Measurements from ENCODE around the gene CHMP2B.

Gene CHMP2B

DNA sequence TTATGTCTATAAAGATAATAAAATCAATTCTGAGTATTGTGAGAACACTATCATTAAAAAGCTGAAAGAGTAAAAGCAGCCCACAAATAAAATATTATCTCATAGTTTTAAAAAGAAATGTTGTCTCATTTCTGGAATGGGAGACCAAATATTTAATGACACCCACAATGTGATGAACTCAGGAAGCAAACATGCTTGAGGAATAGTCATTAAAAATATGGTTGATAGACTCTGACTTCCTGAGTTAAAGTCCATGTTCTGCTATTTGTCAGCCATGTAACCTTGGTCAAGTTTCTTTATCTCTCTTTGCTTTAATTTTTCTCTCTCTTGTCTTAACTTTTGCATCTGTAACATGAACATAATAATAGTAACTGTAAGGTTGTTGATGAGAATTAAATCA, 35.5 kb upstream of the CHMP2B start:
- ChIA-PET POLR2A (no interaction called here), CTCF (interaction anchor here (0.6 kb wide), 1 partner anchor 440 kb away, joined by 9 read pairs; no protein-coding TSS in a partner anchor)
- H3K36me3 ChIP-seq (ENCODE audit: control insufficient read depth in 2 of 2, insufficient read depth in 1 of 2, low read length in 2 of 2): no peaks in the 10 kb centered on the region
- no peak overlapping the region for H3K27ac ChIP-seq (ENCODE audit: extremely low read depth, low read depth, low read length)
- no peak overlapping the region for H3K4me3 ChIP-seq (ENCODE audit: low read depth, low read length)
- no peak for TF ChIP-seq ZBTB7A (tag by site-specific recombination; IDR thresholded peaks at IDR 0.05; ENCODE audit: low read depth)
- TF ChIP-seq ZNF366 (tag by site-specific recombination; conservative IDR thresholded peaks at IDR 0.05): no peak
- TF ChIP-seq, protein P1, sequence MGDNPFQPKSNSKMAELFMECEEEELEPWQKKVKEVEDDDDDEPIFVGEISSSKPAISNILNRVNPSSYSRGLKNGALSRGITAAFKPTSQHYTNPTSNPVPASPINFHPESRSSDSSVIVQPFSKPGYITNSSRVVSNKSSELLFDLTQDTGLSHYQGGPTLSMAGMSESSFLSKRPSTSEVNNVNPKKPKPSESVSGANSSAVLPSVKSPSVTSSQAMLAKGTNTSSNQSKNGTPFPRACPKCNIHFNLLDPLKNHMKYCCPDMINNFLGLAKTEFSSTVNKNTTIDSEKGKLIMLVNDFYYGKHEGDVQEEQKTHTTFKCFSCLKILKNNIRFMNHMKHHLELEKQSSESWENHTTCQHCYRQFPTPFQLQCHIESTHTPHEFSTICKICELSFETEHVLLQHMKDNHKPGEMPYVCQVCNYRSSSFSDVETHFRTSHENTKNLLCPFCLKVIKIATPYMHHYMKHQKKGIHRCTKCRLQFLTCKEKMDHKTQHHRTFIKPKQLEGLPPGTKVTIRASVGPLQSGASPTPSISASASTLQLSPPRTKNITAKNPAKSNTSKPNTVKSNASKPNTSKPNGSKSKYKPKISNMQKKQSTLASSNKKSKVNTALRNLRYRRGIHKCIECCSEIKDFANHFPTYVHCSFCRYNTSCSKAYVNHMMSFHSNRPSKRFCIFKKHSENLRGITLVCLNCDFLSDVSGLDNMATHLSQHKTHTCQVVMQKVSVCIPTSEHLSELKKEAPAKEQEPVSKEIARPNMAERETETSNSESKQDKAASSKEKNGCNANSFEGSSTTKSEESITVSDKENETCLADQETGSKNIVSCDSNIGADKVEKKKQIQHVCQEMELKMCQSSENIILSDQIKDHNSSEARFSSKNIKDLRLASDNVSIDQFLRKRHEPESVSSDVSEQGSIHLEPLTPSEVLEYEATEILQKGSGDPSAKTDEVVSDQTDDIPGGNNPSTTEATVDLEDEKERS (tag by site-specific recombination; IDR thresholded peaks at IDR 0.05): no peak
- TF ChIP-seq ZNF37A (tag by site-specific recombination; IDR thresholded peaks at IDR 0.05): no peak
- TF ChIP-seq TRIM28 (IDR thresholded peaks at IDR 0.05; ENCODE audit: borderline replicate concordance, low read length): no peak
- no peak for TF ChIP-seq ZNF24 (tag by site-specific recombination; IDR thresholded peaks at IDR 0.05)
- no peak for TF ChIP-seq SCRT1 (tag by site-specific recombination; IDR thresholded peaks at IDR 0.05; ENCODE audit: borderline replicate concordance)
- TF ChIP-seq, protein P2, sequence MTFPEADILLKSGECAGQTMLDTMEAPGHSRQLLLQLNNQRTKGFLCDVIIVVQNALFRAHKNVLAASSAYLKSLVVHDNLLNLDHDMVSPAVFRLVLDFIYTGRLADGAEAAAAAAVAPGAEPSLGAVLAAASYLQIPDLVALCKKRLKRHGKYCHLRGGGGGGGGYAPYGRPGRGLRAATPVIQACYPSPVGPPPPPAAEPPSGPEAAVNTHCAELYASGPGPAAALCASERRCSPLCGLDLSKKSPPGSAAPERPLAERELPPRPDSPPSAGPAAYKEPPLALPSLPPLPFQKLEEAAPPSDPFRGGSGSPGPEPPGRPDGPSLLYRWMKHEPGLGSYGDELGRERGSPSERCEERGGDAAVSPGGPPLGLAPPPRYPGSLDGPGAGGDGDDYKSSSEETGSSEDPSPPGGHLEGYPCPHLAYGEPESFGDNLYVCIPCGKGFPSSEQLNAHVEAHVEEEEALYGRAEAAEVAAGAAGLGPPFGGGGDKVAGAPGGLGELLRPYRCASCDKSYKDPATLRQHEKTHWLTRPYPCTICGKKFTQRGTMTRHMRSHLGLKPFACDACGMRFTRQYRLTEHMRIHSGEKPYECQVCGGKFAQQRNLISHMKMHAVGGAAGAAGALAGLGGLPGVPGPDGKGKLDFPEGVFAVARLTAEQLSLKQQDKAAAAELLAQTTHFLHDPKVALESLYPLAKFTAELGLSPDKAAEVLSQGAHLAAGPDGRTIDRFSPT (tag by site-specific recombination; IDR thresholded peaks at IDR 0.05): no peak
- TF ChIP-seq ZNF274 (IDR thresholded peaks at IDR 0.05; ENCODE audit: low read length): no peak
- no peak for TF ChIP-seq ZNF274 (tag by site-specific recombination; IDR thresholded peaks at IDR 0.05; ENCODE audit: borderline replicate concordance)
- TF ChIP-seq ZNF311 (tag by site-specific recombination; IDR thresholded peaks at IDR 0.05; ENCODE audit: borderline replicate concordance): no peak
- no peak for TF ChIP-seq KLF7 (tag by site-specific recombination; IDR thresholded peaks at IDR 0.05; ENCODE audit: borderline replicate concordance)
- no peak for TF ChIP-seq ZNF571 (tag by site-specific recombination; IDR thresholded peaks at IDR 0.05)
- TF ChIP-seq, protein P3, sequence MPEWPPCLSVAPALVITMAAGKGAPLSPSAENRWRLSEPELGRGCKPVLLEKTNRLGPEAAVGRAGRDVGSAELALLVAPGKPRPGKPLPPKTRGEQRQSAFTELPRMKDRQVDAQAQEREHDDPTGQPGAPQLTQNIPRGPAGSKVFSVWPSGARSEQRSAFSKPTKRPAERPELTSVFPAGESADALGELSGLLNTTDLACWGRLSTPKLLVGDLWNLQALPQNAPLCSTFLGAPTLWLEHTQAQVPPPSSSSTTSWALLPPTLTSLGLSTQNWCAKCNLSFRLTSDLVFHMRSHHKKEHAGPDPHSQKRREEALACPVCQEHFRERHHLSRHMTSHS (tag by site-specific recombination; IDR thresholded peaks at IDR 0.05): no peak
- no peak for TF ChIP-seq BCL11A (tag by site-specific recombination; IDR thresholded peaks at IDR 0.05; ENCODE audit: low read depth)
- TF ChIP-seq ZBTB48 (tag by site-specific recombination; IDR thresholded peaks at IDR 0.05): no peak
- no peak for TF ChIP-seq ZNF48 (tag by site-specific recombination; IDR thresholded peaks at IDR 0.05)
- no peak for TF ChIP-seq HOXA7 (CRISPR knock-in tag; IDR thresholded peaks at IDR 0.05; ENCODE audit: borderline replicate concordance)
- TF ChIP-seq ZNF155 (tag by site-specific recombination; IDR thresholded peaks at IDR 0.05): no peak
- TF ChIP-seq, protein P4, sequence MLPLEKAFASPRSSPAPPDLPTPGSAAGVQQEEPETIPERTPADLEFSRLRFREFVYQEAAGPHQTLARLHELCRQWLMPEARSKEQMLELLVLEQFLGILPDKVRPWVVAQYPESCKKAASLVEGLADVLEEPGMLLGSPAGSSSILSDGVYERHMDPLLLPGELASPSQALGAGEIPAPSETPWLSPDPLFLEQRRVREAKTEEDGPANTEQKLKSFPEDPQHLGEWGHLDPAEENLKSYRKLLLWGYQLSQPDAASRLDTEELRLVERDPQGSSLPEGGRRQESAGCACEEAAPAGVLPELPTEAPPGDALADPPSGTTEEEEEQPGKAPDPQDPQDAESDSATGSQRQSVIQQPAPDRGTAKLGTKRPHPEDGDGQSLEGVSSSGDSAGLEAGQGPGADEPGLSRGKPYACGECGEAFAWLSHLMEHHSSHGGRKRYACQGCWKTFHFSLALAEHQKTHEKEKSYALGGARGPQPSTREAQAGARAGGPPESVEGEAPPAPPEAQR (tag by site-specific recombination; IDR thresholded peaks at IDR 0.05): no peak
- no peaks in the 10 kb centered on the region for H3K4me1 ChIP-seq (ENCODE audit: control insufficient read depth, insufficient read depth, low read length)
- H3K9me3 ChIP-seq (ENCODE audit: control insufficient read depth, insufficient read depth, low read depth, low read length): no peaks in the 10 kb centered on the region
